Hepatic stellate cell (primary cell): ENCODE data around the gene TMEM126B.
"Not testable (repeated sequence)": the region's sequence is repeated elsewhere in the genome, so short reads cannot be mapped to it uniquely, and the experiment has no call there.

Experiments
- DNase-seq: peaks from one replicate; pipeline ENCODE4 v3.0.0; 2011; ENCODE audit warnings: low spot score

The TMEM126B gene

DNA sequence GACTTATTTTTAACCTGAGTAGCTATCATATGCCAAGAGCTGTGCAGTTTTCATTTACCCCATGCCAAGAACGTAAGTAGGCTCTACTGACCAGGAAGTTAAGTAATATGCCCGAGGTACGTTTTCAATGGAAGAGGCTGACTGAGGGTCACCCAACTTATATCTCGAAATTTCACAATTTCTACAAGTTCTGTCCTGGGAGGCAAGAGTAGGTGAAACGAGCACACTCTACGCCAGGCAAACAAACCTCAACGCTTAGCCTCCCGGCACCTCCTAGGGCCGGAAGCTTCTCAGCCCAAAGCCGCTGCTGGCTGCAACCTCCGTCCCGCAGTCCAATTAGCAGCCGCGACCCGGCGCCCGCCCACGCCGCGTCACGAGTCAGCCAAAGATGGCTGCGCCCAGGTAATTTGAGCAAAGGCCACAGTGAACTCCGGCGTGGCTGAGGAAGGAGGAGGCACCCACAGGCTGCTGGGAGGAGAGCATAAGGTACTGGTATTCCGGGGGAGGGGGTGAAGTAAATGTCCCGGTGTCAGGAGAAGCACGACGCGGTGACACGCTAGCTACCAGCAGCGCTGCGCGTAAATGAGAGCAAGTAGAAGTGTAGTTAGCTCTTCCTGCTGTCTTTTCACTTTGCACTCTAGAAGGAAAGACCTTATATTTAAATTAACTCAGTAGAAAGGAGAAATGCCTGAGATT lies 19.4 kb downstream of the TMEM126B start, which contains the start of gene TMEM126A:
TMEM126A (plus strand) TSS at position 364 of the 696 bp plus-strand sequence. CDS start 2,289 bp downstream, outside the sequence.
- DNase-seq: peak; percentile 72

DNA sequence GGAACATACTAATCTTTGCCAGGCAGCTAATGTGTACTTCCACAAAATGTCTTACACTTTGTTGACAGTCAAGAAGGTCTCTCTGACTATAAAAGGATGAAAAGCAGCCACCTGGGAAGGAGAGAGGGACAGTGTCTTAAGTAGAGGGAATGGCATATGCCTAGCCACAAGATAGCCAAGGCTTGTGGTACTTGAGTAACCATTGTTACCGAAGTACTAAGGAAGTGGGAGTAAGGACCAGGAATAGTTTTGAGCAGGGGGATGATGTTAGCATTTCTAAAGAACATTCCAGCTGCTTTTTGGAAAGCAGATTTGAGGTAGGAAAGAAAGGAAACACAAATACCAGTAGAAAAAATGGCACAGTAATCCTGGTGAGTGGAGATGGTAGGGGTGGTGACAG lies 22.7 kb downstream of the TMEM126B start:
- no peak for DNase-seq

- DNase-seq: no peak
Measured at GRCh38 chr11:85652786-85653447, 24.5 kb downstream of the TMEM126B start.

GRCh38 chr11:85654343-85654742 lies 25.9 kb downstream of the TMEM126B start:
- DNase-seq: not testable (repeated sequence)

DNA sequence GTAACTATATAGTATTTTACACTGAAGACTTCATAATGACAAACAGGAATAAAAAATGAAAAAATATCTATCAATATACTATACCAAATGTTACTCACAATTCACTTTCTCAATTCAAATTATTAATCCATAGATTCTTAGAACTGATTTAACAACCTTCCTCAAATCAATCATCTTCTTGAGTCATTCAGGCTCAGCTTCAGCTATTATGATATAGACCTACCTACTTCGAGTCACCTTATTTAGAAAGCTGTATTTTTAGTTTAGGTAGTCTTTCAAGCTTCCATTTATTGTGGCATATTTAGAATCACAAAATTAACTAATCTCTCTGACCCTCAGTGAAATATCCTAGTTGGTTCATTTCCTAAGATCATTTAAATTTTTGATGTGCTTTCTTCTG lies 28.4 kb downstream of the TMEM126B start:
- DNase-seq: no peak

GRCh38 chr11:85658180-85658579 lies 29.8 kb downstream of the TMEM126B start:
- DNase-seq: no peak

- peak; percentile 13 for DNase-seq
Measured at GRCh38 chr11:85661972-85662664, 33.7 kb downstream of the TMEM126B start.

GRCh38 chr11:85663080-85663752 lies 34.8 kb downstream of the TMEM126B start:
- DNase-seq: no peak

- peak; percentile 64 for DNase-seq
Measured at GRCh38 chr11:85663753-85664614, 35.6 kb downstream of the TMEM126B start.

DNA sequence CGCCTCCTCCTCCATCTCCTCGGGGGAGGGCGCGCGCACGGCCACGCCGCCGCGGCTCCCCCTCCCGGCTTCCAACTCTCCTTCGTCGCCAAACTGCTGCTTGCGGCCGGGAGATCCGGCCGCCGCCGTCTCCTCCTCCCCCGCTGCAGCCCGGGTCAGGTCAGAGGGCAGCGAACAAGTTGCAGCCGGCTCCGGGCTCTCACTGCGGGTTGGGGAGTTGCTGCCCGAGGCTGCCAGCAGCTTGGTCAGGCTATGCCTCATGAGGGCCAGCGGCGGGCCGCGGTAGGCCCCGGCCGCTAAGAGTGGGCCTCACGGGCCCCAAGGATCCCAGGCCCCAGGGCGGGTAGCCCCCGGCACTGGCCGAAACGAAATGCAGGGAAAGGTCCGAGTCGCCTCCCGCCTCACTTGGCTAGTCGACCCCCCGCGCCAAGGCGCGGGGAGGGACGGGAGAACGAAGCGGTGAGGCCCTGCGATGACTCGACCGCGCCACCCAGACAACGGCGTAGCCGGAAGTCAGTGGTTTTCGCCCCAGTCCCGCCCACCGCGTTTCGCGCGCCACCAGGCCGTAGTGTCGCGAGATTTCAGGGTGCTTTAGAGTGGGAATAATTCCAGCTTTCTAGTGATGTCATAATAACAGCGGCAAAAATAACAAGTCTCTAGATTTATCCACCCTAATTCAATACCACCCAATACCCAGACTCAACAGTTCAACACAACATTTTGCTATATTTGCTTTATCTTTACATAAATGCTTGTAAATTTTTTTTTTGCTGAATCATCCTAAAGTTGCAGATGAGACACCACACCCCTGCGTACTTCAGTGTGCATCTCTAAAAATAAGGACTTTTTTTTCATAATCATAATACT lies 36.5 kb downstream of the TMEM126B start, which contains the start of gene CREBZF:
CREBZF (minus strand) TSS at position 515 of the 867 bp plus-strand sequence; CDS start at position 261, 254 bp downstream.
- DNase-seq: peak; percentile 90

- DNase-seq: no peak
Measured at GRCh38 chr11:85665733-85666132, 37.3 kb downstream of the TMEM126B start.

GRCh38 chr11:85666687-85667086 lies 38.3 kb downstream of the TMEM126B start:
- DNase-seq: no peak

DNA sequence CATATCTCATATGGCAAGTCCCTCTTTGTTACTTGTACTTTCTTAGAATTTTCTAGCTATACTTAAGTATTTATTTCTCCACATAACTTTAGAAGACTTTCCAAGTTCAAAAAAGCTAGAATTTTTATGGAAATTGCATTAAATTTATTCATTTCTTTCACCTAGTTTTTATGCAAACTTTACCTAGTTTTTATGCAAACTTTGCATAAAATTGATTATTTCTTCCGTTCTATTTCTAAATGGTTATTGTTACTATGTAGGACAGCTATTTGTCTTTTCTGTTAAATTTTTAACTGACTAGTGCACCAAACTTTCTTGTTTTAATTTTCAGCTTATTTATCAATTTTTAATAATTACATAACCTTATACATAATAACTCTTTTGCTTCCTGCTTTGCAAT lies 39.8 kb downstream of the TMEM126B start:
- no peak for DNase-seq

DNA sequence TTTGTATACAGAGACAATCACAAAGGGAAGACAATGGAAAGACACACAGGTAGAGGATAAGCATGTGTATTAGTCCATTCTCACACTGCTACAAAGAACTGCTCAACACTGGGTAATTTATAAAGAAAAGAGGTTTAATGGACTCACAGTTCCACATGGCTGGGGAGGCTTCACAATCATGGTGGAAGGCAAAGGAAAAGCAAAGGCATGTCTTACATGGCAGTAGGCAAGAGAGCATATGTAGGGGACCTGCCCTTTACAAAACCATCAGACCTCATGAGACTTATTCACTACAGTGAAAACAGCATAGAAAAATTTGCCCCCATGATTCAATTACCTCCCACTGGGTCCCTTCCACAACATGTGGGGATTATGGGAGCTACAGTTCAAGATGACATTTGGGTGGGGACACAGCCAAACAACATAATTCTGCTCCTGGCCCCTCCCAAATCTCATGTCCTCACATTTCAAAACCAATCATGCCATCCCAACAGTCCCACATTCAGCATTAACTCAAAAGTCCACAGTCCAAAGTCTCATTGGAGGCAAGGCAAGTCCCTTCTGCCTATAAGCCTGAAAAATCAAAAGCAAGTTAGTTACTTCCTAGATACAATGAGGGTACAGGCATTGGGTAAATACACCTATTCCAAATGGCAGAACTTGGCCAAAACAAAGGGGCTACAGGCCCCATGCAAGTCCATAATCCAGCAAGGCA lies 42.7 kb downstream of the TMEM126B start:
- not testable (repeated sequence) for DNase-seq

DNA sequence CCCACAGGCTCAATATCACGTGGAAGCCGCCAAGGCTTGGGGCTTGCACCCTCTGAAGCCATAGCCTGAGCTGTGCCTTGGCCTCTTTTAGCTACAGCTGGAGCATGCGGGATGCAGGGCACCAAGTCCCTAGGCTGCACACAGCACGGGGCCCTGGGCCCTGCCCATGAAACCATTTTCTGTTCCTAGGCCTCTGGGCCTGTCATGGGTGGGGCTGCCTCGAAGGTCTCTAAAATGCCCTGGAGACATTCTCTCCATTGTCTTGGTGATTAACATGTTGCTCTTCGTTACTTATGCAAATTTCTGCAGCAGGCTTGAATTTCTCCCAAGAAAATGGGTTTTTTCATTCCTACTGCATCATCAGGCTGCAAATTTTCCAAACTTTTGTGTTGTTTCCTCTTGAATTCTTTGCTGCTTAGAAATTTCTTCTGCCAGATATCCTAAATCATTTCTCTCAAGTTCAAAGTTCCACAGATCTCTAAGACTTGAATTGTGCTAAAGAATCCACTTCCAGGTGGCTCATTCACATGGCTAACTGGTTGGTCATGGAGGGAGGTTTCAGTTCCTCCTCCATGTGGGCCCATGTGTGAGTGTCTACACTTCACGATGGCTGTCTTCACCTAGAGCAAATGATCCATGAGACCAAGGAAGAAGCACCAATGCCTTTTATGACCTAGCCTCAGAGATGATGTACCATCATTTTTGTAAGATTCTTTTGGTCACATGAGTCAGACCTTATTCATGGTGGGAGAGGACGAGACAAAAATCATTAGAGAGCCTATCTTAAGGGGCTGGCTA lies 43.9 kb downstream of the TMEM126B start:
- no peak for DNase-seq

- DNase-seq: no peak
Measured at GRCh38 chr11:85673393-85673792, 45.0 kb downstream of the TMEM126B start.

GRCh38 chr11:85679576-85679975 lies 51.2 kb downstream of the TMEM126B start:
- DNase-seq: no peak

- DNase-seq: no peak
Measured at GRCh38 chr11:85680897-85681296, 52.5 kb downstream of the TMEM126B start.
